ENCODE results near the gene GRIK3. TPM values are rescaled to one million over a fixed set of nuclear protein-coding genes. Genes with fewer than 3 reads are reported as not detected.

GRIK3 gene
- total and polyA plus RNA-seq, 2 experiments from 2014 or later, result 0.09 TPM; not detected in 1

DNA sequence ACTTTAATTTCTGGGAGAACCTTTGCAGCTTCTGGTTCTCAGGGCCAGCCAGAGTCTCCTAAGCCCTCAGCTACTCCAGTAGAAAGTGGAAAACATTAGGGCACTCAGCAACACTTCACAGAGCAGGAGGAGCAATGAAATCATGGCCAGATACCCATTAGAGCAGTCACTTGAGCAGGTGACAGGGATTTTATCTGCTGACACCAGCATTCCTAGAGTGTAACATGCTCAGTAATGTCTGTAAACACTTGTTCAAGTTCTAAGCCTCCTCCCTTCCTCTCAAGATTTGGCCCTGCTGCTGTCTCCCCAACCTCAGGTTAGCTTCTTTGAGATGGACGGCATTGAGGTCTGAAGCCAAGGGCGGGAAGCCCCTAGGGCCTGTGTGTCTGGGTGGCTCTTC, 218.0 kb downstream of the GRIK3 start:
- Histone ChIP-seq H3K27me3 (peaks cover 8% of the 10 kb centered on the region), H3K4me3 (no peak overlapping the region), H3K4me1 (ENCODE audit: low read depth) (no peaks in the 10 kb centered on the region), H3K27ac (no peak overlapping the region), H3K36me3 (no peaks in the 10 kb centered on the region), H3K9me3 (ENCODE audit: low read depth) (no peaks in the 10 kb centered on the region)
- TF ChIP-seq, protein P1, sequence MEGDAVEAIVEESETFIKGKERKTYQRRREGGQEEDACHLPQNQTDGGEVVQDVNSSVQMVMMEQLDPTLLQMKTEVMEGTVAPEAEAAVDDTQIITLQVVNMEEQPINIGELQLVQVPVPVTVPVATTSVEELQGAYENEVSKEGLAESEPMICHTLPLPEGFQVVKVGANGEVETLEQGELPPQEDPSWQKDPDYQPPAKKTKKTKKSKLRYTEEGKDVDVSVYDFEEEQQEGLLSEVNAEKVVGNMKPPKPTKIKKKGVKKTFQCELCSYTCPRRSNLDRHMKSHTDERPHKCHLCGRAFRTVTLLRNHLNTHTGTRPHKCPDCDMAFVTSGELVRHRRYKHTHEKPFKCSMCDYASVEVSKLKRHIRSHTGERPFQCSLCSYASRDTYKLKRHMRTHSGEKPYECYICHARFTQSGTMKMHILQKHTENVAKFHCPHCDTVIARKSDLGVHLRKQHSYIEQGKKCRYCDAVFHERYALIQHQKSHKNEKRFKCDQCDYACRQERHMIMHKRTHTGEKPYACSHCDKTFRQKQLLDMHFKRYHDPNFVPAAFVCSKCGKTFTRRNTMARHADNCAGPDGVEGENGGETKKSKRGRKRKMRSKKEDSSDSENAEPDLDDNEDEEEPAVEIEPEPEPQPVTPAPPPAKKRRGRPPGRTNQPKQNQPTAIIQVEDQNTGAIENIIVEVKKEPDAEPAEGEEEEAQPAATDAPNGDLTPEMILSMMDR (IDR thresholded peaks at IDR 0.05; ENCODE audit: low read depth, low read length), result no peak
- DNase-seq (ENCODE audit: low read depth in 1 of 2, low spot score in 1 of 2), result no peak

DNA sequence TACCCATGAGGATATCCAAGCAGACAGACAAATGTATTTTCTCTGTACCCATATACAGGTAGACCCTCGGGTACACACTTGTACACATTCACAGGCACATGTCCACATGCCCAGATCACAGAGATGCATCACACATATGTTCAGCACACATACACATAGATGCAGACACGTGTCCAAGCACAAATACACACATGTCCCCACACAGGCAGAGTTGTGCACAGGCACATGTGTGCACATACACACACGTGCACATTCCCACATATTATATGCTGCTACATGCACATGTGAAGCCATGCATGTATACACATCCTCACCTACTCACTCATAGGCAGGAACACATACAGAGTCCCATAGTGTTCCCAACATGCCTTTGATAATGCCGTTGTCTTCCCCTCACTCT, 219.5 kb downstream of the GRIK3 start:
- H3K36me3 ChIP-seq, result no peaks in the 10 kb centered on the region
- TF ChIP-seq, protein P1 (IDR thresholded peaks at IDR 0.05; ENCODE audit: low read depth, low read length), result no peak
- H3K9me3 ChIP-seq (ENCODE audit: low read depth), result no peaks in the 10 kb centered on the region
- peaks cover 8% of the 10 kb centered on the region for H3K27me3 ChIP-seq
- no peak overlapping the region for H3K27ac ChIP-seq
- H3K4me1 ChIP-seq (ENCODE audit: low read depth), result no peaks in the 10 kb centered on the region
- H3K4me3 ChIP-seq, result no peak overlapping the region
- DNase-seq (ENCODE audit: low read depth in 1 of 2, low spot score in 1 of 2), result no peak

DNA sequence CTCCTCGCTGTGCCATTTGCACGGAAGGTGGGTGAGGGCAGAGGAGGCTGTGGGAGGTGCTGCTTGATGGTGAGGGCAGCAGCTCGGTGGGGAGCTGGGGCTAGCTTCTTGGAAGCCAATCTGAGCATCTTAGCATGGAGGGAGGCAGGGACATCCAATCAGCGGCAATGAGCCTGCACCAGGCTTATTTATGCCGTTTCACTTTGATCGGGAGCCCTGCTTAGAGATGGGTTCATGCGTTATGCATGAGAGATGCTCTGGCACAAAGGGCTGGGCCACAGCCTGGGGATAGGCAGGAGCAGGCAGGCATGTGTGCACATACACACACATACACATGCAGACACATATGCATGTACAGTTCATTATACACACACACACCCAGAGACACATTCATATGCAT, 220.2 kb downstream of the GRIK3 start:
- TF ChIP-seq, protein P1 (IDR thresholded peaks at IDR 0.05; ENCODE audit: low read depth, low read length), result no peak
- no peak overlapping the region for H3K4me3 ChIP-seq

DNA sequence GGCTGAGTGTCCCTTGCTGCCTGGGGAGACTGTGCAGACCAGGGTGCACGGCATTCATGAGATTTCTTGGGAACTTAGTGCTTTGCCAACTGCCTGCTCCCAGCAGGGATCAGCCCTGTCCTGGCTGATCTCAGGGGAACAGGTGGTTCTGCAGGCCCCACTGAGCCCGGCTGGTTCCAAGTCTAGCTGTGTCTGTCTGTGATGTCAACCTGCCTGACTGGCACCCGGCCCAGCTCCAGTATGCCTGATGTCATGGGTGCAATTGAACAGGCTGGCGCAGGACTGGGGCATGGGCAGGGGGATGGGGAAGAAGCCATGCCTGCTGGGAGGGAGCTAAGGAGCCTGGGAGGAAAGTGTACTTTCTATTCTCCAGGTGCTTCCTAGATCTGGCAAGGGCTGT, 227.1 kb downstream of the GRIK3 start:
- Histone ChIP-seq H3K36me3 (no peaks in the 10 kb centered on the region), H3K27ac (no peak overlapping the region), H3K9me3 (ENCODE audit: low read depth) (no peaks in the 10 kb centered on the region), H3K27me3 (peaks cover 8% of the 10 kb centered on the region), H3K4me3 (no peak overlapping the region), H3K4me1 (ENCODE audit: low read depth) (no peaks in the 10 kb centered on the region)
- TF ChIP-seq, protein P1 (IDR thresholded peaks at IDR 0.05; ENCODE audit: low read depth, low read length), result no peak
- DNase-seq (ENCODE audit: low read depth in 1 of 2, low spot score in 1 of 2), result no peak

More for the DNA sequence above, 220.2 kb downstream of the GRIK3 start:
- H3K27me3 ChIP-seq, result peaks cover 5% of the 10 kb centered on the region
- DNase-seq (ENCODE audit: low read depth in 1 of 2, low spot score in 1 of 2), result no peak
- no peak overlapping the region for H3K27ac ChIP-seq
- H3K36me3 ChIP-seq, result no peaks in the 10 kb centered on the region
- no peaks in the 10 kb centered on the region for H3K9me3 ChIP-seq (ENCODE audit: low read depth)
- no peaks in the 10 kb centered on the region for H3K4me1 ChIP-seq (ENCODE audit: low read depth)

DNA sequence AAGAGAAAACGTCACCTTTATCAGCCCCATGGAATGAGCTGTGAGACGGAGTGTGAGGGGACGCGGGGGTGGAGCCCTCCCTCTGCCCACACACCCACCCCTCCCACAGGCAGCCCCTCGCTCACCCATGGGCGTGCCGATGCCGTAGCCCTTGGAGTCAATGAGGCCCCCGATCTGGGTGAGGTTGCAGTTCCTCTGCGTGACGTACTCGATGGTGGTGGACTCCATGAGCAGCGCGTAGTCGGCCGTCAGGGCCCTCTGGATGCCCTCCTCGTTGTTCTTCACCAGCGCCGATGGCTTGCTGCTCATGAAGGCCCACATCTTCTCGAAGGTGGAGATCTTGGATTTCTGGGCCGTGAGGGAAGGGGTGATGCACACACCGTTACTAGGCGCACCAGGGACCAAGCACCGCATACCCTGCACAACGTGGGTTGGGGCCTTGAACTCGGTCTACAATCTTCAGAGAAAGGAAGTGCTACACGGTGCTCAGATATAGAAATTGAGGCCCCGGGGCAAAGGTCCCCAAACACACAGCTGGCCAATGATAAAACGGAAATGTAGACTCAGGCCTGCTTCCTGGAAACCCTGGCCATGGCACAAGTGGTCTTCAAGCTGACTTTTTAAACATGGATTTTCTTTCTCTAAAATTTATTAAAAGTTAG, 228.2 kb downstream of the GRIK3 start:
- H3K4me3 ChIP-seq, result no peak overlapping the region
- peaks cover 7% of the 10 kb centered on the region for H3K27me3 ChIP-seq
- no peaks in the 10 kb centered on the region for H3K9me3 ChIP-seq (ENCODE audit: low read depth)
- no peaks in the 10 kb centered on the region for H3K36me3 ChIP-seq
- TF ChIP-seq, protein P1 (IDR thresholded peaks at IDR 0.05; ENCODE audit: low read depth, low read length), result no peak
- DNase-seq (ENCODE audit: low read depth in 1 of 2, low spot score in 1 of 2), result no peak
- H3K4me1 ChIP-seq (ENCODE audit: low read depth), result no peaks in the 10 kb centered on the region
- H3K27ac ChIP-seq, result no peak overlapping the region
